Stimulated activated CD8-positive, alpha-beta memory T cell treated with anti-CD3 and anti-CD28 coated beads, Interleukin-4, amount 100 ng/mL, for 48 hours (primary cell): ENCODE data around the gene NTSR2.

Experiments
- DNase-seq: peaks from one replicate; pipeline ENCODE4 v3.0.0-alpha.2; 2020

NTSR2 gene

GRCh38 chr2:11679486-11680181, 9.6 kb upstream of the NTSR2 start:
- no peak for DNase-seq

GRCh38 chr2:11679016-11679415, 9.0 kb upstream of the NTSR2 start:
- DNase-seq = no peak

GRCh38 chr2:11678306-11678960, 8.4 kb upstream of the NTSR2 start:
- DNase-seq = no peak

GRCh38 chr2:11677136-11678055, 7.4 kb upstream of the NTSR2 start:
- no peak for DNase-seq

GRCh38 chr2:11676640-11677039, 6.6 kb upstream of the NTSR2 start:
- DNase-seq = no peak

GRCh38 chr2:11675423-11676112, 5.6 kb upstream of the NTSR2 start:
- no peak for DNase-seq

GRCh38 chr2:11674983-11675382, 5.0 kb upstream of the NTSR2 start:
- DNase-seq = no peak

GRCh38 chr2:11672407-11672806, 2.4 kb upstream of the NTSR2 start:
- DNase-seq = no peak

GRCh38 chr2:11667866-11668637, 1.9 kb downstream of the NTSR2 start:
- no peak for DNase-seq

GRCh38 chr2:11667194-11667593, 2.8 kb downstream of the NTSR2 start:
- DNase-seq = no peak

- no peak for DNase-seq
Observed at GRCh38 chr2:11665510-11666362, 4.3 kb downstream of the NTSR2 start.

GRCh38 chr2:11665028-11665427, 5.0 kb downstream of the NTSR2 start:
- no peak for DNase-seq

- DNase-seq = no peak
Observed at GRCh38 chr2:11663427-11663826, 6.6 kb downstream of the NTSR2 start.

GRCh38 chr2:11662882-11663281, 7.1 kb downstream of the NTSR2 start:
- no peak for DNase-seq

- peak; percentile 3 for DNase-seq
Observed at GRCh38 chr2:11661891-11662435, 8.0 kb downstream of the NTSR2 start.

- peak; percentile 5 for DNase-seq
Observed at GRCh38 chr2:11660396-11660795, 9.6 kb downstream of the NTSR2 start.

- DNase-seq = peak; percentile 8
Observed at GRCh38 chr2:11659851-11660250, 10.1 kb downstream of the NTSR2 start.

- peak; percentile 9 for DNase-seq
Observed at GRCh38 chr2:11659115-11659475, 10.9 kb downstream of the NTSR2 start.

- peak; percentile 5 for DNase-seq
Observed at GRCh38 chr2:11658208-11659114, 11.5 kb downstream of the NTSR2 start.

- peak; percentile 2 for DNase-seq
Observed at GRCh38 chr2:11657646-11658045, 12.3 kb downstream of the NTSR2 start.
